ENCODE measurements around the gene STAP1.

DNA sequence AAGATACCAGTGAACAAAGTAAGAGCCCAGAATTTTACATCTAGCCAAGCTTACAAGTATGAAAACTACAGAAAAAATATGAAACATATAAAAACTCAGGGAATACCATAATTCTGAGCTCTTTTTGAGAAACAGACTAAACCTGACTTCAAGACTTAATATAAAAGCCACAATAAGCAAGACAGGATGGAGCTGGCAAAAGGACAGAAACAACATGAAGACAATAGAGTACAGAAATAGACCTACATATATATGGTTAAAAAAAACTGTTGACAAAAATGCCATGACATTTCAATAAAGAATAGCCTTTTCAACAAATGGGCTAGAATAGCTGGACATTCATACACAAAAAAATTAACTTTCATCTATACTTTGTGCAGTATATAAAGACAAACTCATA, 93.0 kb downstream of the STAP1 start:
- TF ChIP-seq, protein P1, sequence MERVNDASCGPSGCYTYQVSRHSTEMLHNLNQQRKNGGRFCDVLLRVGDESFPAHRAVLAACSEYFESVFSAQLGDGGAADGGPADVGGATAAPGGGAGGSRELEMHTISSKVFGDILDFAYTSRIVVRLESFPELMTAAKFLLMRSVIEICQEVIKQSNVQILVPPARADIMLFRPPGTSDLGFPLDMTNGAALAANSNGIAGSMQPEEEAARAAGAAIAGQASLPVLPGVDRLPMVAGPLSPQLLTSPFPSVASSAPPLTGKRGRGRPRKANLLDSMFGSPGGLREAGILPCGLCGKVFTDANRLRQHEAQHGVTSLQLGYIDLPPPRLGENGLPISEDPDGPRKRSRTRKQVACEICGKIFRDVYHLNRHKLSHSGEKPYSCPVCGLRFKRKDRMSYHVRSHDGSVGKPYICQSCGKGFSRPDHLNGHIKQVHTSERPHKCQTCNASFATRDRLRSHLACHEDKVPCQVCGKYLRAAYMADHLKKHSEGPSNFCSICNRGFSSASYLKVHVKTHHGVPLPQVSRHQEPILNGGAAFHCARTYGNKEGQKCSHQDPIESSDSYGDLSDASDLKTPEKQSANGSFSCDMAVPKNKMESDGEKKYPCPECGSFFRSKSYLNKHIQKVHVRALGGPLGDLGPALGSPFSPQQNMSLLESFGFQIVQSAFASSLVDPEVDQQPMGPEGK (CRISPR knock-in tag; IDR thresholded peaks at IDR 0.05; ENCODE audit: borderline replicate concordance) = no peak
- TF ChIP-seq ZFP30 (CRISPR knock-in tag; IDR thresholded peaks at IDR 0.05) = no peak
- TF ChIP-seq ZC3H10 (CRISPR knock-in tag; IDR thresholded peaks at IDR 0.05) = no peak

Measured in SK-N-SH treated with all-trans-retinoic acid at 6 μM for 48 hours (cell line).